NOMO-1 treated with DMSO at 0.1 percent for 48 hours (cell line): ENCODE results near the gene TMEM141.
A peak's percentile ranks its signal among the peaks of the same experiment; 100 is the strongest.

ENCODE experiments used
- DNase-seq: peaks from one replicate; lab custom pipeline; 2025; ENCODE audit not compliant: unreplicated experiment; lab: John Stamatoyannopoulos, UW

Gene TMEM141

DNA sequence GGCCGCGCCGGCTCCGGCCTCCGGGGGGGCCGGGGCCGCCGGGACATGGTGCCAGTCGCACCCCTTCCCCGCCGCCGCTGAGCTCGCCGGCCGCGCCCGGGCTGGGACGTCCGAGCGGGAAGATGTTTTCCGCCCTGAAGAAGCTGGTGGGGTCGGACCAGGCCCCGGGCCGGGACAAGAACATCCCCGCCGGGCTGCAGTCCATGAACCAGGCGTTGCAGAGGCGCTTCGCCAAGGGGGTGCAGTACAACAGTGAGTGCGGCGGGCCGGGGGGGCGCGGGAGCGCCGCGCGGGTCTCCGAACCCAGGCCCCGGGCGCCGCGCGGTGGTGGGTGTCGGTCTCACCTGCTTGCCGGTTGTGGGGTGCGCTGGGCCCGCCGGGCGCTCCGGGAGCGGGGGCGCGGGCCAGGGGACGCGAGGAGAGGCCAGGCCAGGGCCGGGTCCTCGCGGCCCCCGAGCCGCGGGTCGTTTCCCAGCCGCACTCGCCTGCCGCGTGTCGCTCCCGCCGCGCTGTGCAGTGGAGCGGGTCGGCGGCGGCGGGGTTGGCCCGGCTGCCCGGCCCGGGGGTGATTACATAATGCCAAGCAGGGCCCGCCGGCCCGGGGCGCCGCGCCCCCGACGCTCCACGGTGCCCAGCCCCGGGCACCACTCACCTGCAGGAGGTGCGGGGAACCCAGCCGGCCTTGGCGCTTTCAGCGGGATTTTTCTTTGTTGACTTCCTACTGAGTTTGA is 17.1 kb downstream of the TMEM141 start:
- no peak for DNase-seq

DNA sequence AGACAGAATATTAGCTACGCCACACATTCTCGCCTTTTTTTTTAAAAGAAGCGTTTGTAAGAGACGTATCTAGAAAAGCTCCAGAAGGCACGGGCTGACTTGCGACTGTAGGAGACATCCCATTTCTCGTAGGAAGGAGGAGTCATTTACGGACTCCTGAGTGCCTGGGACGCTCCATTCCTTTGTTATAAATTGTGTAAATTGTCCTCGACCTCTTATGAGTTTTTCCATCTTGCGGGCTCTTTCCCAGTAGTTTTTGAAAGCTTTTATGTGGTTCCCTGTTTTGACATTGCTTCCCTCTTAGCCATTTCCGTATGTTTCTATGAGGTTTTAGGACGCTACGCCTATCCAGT is 17.6 kb downstream of the TMEM141 start:
- peak; percentile 35 for DNase-seq

DNA sequence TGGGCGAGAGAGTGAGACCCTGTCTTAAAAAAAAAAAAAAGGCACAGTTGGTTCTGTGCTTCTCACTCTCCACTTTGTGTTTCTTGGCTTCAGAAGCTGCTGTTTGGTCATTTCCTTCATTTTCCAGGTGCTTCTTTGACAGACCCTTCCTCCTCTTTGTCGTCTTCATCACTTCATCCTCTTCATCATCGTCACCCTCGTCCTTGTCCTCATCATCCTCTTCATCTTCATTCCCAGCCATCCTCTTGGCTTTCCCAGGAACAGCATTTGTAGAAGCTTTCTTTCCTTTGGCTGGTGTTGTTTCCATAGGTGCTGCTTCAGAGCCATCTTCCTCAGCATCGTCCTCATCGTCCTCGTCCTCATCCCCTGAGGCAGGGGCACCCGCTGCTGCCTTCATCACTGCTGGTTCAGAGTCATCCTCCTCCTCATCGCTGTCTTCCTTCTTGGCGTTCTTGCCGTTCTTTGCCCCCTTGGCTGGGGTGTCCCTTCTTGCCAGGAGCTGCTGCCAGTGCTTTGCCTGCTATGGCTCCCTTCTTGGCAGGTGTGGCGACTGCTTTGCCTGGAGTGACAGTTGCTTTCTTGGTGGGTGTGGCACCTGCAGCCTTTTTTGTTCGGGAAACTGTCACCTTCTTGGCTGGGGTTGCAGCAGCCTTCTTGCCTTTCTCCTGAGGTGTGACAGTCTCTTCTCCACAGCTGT is 23.7 kb downstream of the TMEM141 start:
- DNase-seq = no peak

DNA sequence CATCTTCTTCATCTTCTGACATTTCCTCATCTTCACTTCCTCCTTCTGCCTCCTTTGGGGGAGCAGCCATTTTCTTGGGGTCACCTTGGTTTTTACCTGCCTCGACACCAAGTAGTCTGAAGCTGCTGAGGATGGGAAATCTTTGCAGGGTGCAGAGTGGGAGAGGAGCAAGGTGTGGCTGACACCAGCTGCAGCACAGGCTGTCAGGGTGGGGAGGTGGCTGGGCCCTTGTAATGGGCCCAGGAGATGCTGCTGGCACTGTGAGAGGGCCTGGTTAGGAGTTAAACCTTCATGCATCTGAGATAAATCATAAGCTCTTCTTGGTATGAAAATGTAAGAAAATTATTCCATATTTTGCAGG is 24.3 kb downstream of the TMEM141 start:
- no peak for DNase-seq

DNA sequence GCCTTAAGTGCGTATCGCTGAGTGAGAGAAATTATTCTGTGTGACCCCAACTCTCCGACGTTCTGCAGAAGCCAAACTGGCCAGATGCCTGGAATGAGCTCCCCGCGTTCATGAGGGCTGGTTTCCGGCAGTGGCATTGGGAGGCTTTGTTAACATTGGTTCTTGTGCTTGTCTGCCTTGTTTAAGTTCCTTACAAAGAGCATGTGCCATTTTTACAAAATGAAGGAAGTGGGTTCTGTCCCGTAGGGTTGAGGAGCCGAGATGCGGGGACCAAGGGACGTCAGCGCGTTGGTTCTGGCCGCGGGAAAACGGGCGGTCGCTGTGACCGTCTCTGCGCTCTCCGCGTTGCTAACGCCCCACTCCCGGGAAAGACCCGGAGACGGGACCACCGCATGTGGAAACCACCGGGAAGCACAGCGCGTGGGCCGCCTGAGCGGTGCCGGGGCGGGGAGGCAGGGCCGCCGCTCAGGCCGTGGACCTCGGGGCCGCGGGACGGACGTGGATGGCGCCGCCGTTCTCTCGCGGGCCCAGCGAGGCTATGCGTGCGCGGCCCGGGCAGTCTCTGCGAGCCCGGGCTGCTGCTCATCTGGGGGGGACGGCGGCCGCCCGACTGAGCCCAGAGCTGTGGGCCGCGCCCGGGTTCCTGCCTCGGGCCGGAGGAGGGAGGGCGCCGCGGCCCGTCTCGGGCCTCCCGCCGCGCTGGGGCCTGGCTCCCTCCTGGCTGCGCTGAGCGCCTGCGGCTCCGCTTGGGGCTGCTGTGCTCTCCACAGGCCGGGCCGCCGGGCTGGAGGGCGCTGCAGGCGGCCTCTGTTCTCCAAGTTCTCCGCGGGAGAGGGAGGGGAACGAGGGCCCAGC is 30.1 kb downstream of the TMEM141 start:
- no peak for DNase-seq

DNA sequence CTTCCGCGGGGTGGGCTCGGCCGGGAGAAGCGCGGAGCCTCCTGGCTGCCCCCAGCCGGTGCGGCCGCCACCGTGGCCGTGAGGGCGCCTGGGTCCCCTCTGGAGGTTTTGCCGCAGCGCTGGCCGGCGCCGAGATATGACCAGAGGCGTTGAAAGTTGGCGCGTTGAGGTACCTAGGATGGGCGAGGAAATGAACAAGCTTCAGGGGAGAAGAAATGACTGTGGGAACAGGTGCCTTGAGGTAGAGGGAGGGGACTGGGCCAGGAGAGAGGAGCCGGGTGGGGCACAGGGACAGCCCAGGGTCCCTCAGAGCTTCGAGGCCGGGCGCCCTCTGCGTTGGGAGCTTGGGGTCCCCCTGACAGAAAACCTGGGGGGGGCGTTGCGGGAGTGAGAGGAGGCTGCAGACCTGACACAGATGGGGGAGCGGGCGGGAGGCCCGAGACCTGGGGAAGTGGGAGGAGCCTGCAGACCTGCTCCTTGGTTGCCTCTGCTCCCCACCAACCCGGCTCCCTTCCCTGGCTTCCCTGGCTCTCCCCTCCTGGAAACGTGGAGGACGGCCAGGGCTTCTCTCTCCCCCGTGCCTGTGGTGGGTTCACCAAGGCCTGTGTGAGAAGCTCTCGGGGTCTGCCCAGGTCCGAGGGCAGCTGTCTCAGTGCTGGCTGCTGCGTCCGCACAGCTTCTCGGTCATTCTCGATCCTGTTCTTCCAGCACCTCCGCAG is 30.8 kb downstream of the TMEM141 start:
- no peak for DNase-seq

DNA sequence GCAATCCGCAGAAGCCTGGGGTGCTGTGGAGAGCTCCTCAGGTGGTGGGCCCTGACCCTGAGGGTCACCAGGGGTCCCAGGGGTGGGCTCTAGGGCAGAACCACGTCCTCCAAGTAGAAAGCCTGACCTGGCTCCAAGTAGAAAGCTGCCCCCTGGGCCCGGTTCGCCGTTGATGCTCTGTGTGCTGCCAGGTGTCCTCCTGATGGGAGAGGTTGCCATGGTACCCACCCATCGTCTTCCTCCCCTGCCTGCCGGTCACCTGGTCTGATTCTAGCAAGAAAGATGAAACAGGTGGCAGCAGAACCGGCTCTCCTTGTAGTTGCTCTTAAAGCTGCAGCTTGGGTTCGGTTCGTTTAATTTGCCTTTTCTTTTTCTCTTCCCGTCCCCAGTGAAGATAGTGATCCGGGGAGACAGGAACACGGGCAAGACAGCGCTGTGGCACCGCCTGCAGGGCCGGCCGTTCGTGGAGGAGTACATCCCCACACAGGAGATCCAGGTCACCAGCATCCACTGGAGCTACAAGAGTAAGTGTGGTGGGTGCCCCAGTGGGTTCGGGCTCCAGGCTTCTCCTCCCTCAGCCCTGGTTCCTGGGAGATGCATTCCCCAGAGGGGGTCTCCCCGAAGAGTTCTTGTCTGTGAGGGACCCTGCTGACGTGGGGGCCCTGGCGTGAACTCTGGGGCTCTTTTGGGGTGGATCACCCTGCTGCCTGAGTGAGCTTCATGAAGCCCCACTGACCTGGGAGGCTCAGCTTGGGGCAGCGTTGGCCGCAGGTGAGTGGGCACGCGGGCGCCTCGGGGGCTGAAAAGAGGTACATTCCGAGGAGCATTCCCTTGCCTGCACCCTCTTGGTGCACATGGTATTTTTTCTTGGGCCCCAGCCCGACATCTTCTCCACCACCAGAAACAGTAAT is 32.2 kb downstream of the TMEM141 start:
- DNase-seq = no peak

DNA sequence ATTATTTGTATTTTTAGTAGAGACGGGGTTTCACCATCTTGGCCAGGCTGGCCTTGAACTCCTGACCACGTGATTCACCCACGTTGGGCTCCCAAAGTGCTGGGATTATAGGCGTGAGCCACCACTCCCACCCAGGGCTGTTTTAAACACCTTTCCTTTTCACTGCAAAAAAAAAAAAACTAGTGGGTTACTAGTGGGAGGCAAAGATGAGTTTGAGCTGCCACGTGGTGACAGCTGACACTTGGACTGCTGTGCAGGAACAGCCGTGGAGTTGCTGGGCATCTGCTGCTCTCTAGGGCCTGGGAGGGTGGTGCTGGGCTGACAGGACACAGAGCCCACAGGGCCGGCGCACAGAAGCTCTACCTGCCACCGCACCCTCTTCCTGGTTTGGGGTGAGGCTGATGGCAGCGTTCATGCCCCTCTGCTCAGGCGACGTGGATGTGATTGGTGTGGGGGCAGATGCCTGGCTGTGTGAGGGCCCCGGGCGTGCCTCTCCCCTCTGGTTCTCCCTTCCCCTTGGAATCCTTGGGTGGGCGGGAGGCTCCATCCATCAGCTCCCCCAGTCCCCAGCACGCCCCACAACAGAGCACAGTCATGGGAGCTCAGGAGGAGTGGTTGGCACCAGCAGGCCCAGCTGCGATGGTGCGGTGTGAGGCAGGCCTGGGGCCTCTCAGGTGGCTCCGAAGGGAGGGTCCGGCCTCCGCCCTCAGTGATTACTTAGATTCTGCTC is 33.5 kb downstream of the TMEM141 start:
- no peak for DNase-seq

DNA sequence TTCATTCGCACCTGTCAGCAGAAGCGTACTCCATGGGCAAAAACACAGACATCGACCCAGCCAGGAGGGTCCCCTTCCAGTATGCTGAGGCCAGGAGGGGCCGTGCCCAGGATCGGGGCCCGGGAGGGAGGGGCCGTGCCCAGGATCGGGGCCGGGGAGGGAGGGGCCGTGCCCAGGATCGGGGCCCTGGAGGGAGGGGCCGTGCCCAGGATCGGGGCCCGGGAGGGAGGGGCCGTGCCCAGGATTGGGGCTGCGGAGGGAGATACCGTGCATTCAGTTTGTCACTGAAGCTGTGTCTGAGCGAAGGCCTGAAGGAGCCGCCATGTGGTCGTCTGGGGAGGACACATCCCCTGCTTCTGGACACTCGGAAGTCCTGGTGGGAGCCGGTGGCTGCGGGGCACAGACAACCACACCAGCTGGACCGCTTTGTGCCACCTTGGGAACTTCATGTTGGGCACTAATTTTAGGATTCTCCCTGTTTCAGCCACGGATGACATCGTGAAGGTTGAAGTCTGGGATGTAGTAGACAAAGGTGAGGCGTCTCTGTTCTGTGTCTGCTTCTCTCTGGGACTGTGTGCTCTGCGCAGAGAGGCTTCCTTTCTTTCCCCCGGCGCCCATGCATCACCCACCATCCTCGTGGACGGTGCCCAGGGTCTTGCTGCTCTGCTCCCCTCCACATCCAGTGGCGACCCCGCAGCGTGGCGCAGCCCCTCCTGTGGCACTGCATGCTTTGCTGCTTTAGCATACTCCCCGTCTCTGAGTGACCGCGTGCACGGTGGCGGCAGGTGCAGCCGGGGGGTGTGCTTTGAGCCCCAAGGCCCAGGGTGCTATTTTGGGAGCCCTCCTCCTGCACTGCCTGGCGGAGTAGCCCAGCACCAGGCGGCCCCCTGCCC is 34.4 kb downstream of the TMEM141 start:
- DNase-seq = no peak

DNA sequence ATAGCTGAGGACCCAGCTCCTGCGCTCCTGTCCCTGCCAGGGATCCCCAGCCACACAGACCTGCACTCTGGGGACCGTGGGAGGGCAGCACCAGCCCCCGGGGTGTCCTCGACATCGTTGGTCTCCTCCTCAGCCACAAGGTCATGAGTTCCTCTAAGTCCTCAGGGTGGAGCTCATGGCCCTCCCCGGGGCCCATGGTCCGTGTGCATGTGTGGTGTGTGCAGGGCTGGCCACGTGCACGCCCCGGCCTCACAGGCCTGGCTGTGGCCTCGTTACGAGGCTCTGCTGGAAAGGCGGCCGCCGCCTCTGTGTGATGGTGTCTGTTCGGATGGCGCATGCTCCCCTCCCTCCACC is 35.0 kb downstream of the TMEM141 start:
- DNase-seq = no peak

DNA sequence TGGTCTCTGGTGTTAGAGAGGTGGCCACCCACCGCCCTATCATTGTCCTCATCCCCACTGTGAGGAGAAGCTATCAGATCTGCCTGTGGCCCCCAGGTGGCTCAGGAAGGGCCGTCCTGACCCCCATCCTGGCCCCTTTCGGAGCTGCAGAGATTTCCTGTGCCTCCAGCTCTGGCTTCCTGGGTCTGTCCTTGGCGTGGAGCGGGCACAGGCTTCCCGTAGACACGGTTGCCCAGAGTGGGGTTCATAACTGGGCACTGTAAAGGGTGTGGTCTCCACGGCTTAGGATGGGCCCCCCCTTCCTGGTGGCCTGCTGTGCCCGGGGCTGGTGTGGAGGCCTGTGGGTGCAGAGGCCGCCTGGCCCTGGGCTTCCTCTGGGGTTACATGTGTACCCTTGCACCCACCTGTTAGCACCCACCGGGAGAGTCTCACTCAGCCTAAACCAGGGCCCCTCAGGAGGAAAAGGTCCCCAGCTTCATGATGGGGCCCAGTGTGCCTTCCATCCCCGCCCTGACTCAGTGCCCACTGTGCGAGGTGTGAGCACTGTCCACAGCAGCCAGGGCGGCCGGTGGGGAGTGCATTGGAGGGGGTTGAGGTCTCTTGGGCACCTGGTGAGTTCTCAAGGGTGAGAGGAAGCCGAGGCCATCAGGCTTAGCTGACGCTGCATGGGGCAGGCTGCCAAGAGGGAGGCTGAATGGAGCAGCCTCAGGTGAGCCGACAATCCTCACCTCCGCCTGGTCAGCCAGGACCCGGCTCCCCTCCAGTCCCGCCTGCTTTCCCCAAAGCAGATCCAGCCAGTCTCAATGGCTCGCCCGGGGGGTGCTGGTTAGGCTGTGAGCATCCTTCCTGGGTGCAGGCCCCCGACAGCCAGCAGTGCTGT is 35.8 kb downstream of the TMEM141 start:
- no peak for DNase-seq

DNA sequence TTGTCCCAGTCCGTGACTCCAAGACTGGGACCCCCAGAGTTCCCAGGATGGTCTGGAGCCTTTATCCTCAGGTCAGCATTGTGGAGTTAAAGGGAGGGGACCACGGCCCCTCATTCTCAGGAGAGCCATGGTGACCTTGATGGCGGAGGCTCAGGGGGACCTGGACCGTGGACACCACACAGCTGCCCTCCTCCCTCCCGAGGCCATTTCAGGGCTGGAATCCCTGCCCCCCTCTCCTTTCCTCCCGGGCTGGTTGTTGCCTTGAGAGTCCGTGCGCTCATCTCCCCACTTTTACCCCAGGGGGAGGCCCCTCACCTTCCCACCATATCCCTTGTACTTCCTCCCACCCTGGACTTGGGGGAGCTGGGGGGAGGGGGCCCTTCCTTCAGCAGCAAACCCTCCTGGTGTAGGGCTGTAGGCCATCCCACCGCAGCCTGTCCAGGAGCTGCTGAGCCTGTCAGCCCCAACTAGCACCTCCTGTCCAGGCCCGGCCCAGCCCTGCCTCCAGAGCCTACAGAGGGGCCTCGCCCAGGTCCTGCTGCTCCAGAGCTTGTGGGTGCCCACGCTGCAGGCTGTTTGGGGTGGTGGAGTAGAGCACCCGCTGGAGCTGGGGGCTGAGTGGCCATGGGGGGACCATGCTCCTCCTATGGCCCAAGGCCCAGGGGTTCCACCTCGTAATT is 36.8 kb downstream of the TMEM141 start:
- no peak for DNase-seq

DNA sequence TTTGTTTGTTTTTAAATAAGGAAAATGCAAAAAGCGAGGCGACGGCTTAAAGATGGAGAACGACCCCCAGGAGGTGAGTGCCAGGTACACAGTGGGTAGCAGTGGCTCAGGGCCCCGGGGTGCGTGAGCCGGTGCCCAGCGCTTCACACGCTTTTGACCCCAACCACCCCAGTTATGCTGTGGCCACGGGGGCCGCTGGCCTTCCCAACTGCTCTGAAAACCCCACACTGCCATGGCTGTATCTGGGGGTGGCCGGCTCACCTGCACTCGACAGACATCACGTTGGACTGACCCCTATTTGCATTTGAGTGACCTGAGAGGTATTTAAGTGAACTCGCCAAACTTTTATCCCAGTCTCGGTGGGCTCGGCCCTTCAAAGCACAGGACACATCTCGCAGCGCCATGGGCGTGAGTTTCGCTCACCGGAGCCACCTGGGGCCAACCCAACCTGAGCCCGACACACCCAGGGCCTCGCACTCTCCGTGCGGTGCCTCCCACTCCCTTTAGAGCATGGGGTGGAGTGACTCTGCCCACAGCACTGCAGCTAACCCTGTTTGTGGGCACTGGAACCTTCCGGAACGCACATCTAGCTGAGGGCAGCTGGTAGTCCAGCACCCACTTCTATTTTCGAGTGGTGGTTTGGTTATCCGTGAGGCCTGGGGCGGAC is 37.5 kb downstream of the TMEM141 start:
- no peak for DNase-seq

DNA sequence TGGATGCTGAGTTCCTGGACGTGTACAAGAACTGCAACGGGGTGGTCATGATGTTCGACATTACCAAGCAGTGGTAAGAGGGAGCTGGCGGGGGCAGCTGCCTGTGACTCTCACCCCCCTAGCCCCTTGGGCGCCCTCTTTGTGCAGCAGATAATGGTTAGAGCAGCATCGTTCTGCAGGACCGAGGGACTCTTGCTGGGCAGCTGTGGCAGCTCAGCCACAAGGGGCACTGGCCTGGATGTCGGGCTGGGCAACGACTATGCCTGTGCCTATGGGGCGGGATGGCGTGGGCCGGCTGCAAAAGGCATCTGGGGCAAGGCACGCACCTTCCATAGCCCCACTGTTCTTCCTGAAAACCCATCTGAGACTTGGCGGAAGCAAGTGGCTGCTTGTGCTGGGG is 38.3 kb downstream of the TMEM141 start:
- no peak for DNase-seq

DNA sequence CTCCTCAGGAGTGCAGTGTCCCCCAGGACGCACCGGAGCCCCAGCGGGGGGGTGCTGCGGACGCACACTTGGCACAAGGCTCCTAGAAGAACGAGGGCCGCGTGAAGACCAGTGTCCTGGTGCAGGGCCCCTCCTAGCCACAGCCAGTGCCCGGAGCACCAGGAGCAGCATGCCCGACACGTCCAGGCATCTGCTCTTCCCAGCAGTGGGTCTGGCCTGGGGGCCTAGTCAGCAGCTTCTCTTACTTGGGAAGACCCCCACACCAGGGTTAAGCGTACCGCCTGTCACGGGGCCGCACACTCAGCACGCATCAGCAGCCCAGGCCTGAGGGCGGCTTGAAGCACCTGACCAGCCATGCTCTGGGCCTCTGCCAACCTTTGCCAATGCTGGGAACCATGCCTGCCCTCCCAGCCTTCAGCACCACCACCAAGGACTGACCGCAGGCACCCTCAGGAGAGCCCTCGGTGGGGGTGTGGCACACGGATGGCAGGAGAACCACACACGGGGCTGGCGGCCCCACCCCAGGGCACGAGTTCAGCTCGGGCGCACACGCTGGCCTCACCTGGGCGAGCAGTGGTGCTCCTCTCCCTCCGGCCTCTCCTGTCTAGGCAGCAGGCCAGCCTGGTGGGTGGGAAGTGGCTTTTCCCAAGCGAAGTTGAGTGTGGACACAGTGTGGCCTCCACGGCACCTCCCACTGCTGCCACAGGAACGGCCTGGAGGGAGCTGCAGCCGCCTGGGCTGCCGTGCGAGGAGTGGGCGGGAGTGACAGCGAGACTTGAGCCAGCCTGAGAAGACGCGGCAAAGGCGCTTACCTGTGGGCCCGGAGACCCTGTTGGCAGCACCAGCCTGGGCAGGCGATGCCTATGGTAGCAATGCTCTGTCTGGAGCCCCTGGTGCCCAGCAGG is 39.1 kb downstream of the TMEM141 start:
- DNase-seq = no peak
